OCI-LY1 (cell line): Measurements from ENCODE around the gene FOXK2.

Experiments used
- CTCF ChIP-seq: fragments of 200-600 bp; sonication (generic), shearing (Covaris generic); IDR thresholded peaks from 2 replicates; pipeline ENCODE4 v1.5.1; 2017; ENCODE audit warnings: mild to moderate bottlenecking, antibody characterized with exemption, low read length, moderate library complexity, mixed read lengths
- EZH2 ChIP-seq: fragments of 200-600 bp; sonication (generic), shearing (Covaris generic); IDR thresholded peaks from 2 replicates; pipeline ENCODE4 v1.8.0; 2017; ENCODE audit warnings: borderline replicate concordance, mixed run types, mild to moderate bottlenecking, antibody characterized with exemption, low read length, moderate library complexity, mixed read lengths

- TF ChIP-seq CTCF, result no peak
- TF ChIP-seq EZH2, result no peak
Observed at GRCh38 chr17:82629748-82630147, 110.2 kb downstream of the FOXK2 start.
